OCI-LY7 (cell line): Measurements from ENCODE around the gene NOL4L. TPM values are rescaled to one million over a fixed set of nuclear protein-coding genes. Genes with fewer than 3 reads are reported as not detected.

ENCODE experiments used
- BruUV-seq: library from RNA; stranded (reverse); fragments of 400-500 nt; replicated peaks from 2 replicates; lab custom pipeline; 2021; lab: Mats Ljungman, UMichigan
- CTCF ChIA-PET: fragments of 300-600 bp; sonication (Branson Sonifier 250); formaldehyde crosslinking; loops from one replicate; lab custom pipeline; 2022; ENCODE audit warnings: antibody characterized with exemption; ENCODE audit not compliant: unreplicated experiment; lab: Charles Lee
- POLR2A ChIA-PET: fragments of 300-600 bp; sonication (Branson Sonifier 250); formaldehyde crosslinking; loops from one replicate; lab custom pipeline; 2022; ENCODE audit warnings: antibody characterized with exemption; lab: Charles Lee
- DNase-seq: peaks from one replicate; pipeline ENCODE4 v3.0.0-alpha.2; 2015; ENCODE audit warnings: low spot score
- H2AFZ ChIP-seq: fragments of 200-600 bp; sonication (generic), shearing (Covaris generic); 2 replicates; pipeline ENCODE4 v1.6.1; 2014; ENCODE audit warnings: mild to moderate bottlenecking, antibody characterized with exemption, low read length, moderate library complexity
- H3K27ac ChIP-seq: fragments of 200-600 bp; sonication (generic); 2 replicates; pipeline ENCODE4 v1.5.1; 2014; ENCODE audit warnings: mixed run types, low read depth, mild to moderate bottlenecking, moderate library complexity, low read length, inconsistent platforms; ENCODE audit not compliant: poor library complexity, severe bottlenecking
- H3K36me3 ChIP-seq: fragments of 200-600 bp; sonication (generic); 2 replicates; pipeline ENCODE4 v1.6.1; 2014; ENCODE audit warnings: mild to moderate bottlenecking, antibody characterized with exemption, low read length, moderate library complexity, mixed read lengths; ENCODE audit not compliant: insufficient read depth
- H3K4me1 ChIP-seq: fragments of 200-600 bp; sonication (generic); 2 replicates; pipeline ENCODE4 v1.5.1; 2014; ENCODE audit warnings: mild to moderate bottlenecking, low read length; ENCODE audit not compliant: insufficient read depth, poor library complexity, severe bottlenecking
- H3K4me2 ChIP-seq: fragments of 200-600 bp; sonication (generic); 2 replicates; pipeline ENCODE4 v1.6.1; 2014; ENCODE audit warnings: mild to moderate bottlenecking, low read length
- H3K4me3 ChIP-seq: fragments of 200-600 bp; sonication (generic); 2 replicates; pipeline ENCODE4 v1.5.1; 2014; ENCODE audit warnings: mild to moderate bottlenecking, low read depth, low read length; ENCODE audit not compliant: poor library complexity, severe bottlenecking
- H3K79me2 ChIP-seq: fragments of 200-600 bp; sonication (generic); 2 replicates; pipeline ENCODE4 v1.6.1; 2016; ENCODE audit warnings: low read depth, mild to moderate bottlenecking, low read length, moderate library complexity, mixed read lengths; ENCODE audit not compliant: insufficient read depth
- H3K9me2 ChIP-seq: fragments of 200-600 bp; sonication (generic); 2 replicates; pipeline ENCODE4 v1.6.1; 2016; ENCODE audit warnings: mild to moderate bottlenecking, low read length, mixed read lengths; ENCODE audit not compliant: insufficient read depth
- H3K9me3 ChIP-seq: fragments of 200-600 bp; sonication (generic); 2 replicates; pipeline ENCODE4 v1.6.1; 2014; ENCODE audit warnings: mild to moderate bottlenecking, mixed run types, low read length, mixed read lengths
- H4K20me1 ChIP-seq: fragments of 200-600 bp; sonication (generic); 2 replicates; pipeline ENCODE4 v1.6.1; 2014; ENCODE audit warnings: mild to moderate bottlenecking, antibody characterized with exemption, low read length, moderate library complexity, mixed read lengths; ENCODE audit not compliant: insufficient read depth
- EZH2phosphoT487 ChIP-seq: fragments of 200-600 bp; sonication (generic); IDR thresholded peaks from 2 replicates; pipeline ENCODE4 v1.6.1; 2018; ENCODE audit warnings: low read depth, borderline replicate concordance, mild to moderate bottlenecking, mixed run types, antibody characterized with exemption, low read length, moderate library complexity, mixed read lengths
- intact Hi-C: fragments of 100-400 bp; cut with micrococcal nuclease; formaldehyde crosslinking; loops from one replicate; pipeline ENCODE4 v1.10.0; 2022; ENCODE audit not compliant: unreplicated experiment
- total RNA-seq, 2 experiments: library from RNA; depleted of rRNA in 1 of 2; stranded (reverse); fragments of >200 nt in 1 of 2; shearing (Covaris generic) in 1 of 2; gene quantifications; 2 replicates each; pipeline ENCODE4 v1.2.3, GENCODE V29; 2014 to 2022
- TF ChIP-seq, protein P1 (sequence below): fragments of 200-600 bp; sonication (generic); conservative IDR thresholded peaks from 2 replicates; pipeline ENCODE4 v1.5.1; 2014; ENCODE audit warnings: mild to moderate bottlenecking, antibody characterized with exemption, low read length, moderate library complexity, mixed read lengths

NOL4L gene
- total RNA-seq, 2 experiments from 2014 or later = 3.9 to 4.2 TPM

DNA sequence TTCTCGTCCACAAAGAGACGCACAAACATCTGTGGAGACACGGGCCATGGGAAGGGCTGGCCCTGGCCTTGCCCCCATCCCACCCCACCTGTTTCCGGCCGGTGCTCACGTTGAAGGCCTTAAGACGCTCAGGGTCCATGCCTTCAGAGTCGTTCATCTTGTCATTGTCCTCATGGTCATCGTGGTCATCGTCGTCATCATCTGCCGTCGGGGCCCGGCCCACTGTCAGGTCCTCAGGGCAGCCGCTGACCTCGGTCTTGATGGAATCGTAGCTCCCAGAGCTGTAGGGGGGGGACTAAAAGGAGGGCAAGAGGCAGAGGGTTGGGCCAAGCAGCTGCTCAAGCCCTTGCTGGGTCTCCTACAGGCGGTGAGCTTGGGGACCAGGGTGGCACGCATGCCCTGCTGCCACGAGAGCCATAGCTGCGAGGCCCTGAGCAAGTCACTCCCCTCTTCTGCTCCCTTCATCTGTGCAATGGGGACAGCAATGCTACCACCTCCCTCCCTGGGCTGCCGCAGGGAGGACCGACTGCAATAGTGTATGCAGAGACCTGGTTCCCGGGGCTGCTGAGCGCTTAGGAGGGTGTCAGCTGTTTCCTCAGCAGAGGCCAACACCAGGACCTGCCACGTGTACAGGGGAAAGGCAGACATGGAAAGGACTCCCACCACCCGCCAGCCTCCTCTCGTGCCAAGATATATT, 131.5 kb downstream of the NOL4L start:
- ChIA-PET CTCF (no interaction called here), POLR2A (interaction anchor here (0.6 kb wide), 1 partner anchor 43 kb away, joined by 8 read pairs; no protein-coding TSS in a partner anchor)
- Histone ChIP-seq H3K4me3 (no peak overlapping the region), H3K27ac (no peak overlapping the region), H4K20me1 (no peaks in the 10 kb centered on the region), H3K9me3 (no peaks in the 10 kb centered on the region), H3K36me3 (no peaks in the 10 kb centered on the region), H3K4me1 (peaks cover 8% of the 10 kb centered on the region), H3K4me2 (no peak overlapping the region), H3K79me2 (no peaks in the 10 kb centered on the region), H2AFZ (no peak overlapping the region), H3K9me2 (no peaks in the 10 kb centered on the region)
- DNase-seq = no peak
- TF ChIP-seq, protein P1, sequence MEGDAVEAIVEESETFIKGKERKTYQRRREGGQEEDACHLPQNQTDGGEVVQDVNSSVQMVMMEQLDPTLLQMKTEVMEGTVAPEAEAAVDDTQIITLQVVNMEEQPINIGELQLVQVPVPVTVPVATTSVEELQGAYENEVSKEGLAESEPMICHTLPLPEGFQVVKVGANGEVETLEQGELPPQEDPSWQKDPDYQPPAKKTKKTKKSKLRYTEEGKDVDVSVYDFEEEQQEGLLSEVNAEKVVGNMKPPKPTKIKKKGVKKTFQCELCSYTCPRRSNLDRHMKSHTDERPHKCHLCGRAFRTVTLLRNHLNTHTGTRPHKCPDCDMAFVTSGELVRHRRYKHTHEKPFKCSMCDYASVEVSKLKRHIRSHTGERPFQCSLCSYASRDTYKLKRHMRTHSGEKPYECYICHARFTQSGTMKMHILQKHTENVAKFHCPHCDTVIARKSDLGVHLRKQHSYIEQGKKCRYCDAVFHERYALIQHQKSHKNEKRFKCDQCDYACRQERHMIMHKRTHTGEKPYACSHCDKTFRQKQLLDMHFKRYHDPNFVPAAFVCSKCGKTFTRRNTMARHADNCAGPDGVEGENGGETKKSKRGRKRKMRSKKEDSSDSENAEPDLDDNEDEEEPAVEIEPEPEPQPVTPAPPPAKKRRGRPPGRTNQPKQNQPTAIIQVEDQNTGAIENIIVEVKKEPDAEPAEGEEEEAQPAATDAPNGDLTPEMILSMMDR = no peak
- no peak for TF ChIP-seq EZH2phosphoT487
- intact Hi-C loops = loop anchor here (10.0 kb wide), 1 partner anchor 629 kb away; no protein-coding TSS in a partner anchor
- BruUV-seq = no TSS peak

DNA sequence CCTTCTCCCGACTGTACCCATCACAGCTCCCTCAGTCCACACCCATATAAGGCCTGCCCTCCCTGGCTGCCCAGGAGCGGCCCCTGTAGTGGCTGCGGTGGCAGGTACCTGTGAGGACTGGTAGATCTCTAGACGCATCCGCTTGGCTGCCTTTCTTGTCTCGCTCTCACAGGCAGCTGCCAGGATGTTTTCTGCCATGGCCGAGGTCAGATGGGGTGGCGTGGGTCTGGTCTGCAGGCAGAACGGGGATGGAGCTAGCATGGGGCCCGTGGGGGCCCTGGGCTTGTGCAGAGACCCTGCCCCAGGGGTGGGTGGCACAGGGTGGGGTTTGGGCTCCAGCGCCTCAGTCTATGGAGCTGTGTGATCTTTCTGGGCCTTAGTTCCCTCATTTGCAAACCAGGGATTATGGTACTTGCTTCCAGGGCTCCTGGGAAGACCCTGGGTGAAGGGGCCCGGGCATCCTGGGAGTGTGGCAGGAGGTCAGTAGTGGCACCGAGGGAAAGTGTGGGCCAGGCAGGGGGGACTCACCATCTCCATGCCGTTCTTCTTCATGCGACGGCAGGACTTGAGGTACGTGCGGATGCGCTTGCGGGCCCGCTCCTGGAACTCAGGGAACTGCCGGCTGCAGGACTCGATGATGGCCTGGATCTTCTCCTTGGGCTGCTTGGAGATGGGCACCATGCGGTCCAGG, 132.2 kb downstream of the NOL4L start:
- Histone ChIP-seq H4K20me1 (no peaks in the 10 kb centered on the region), H3K36me3 (no peaks in the 10 kb centered on the region), H3K9me3 (no peaks in the 10 kb centered on the region), H3K9me2 (no peaks in the 10 kb centered on the region), H3K4me3 (no peak overlapping the region), H3K4me2 (no peak overlapping the region), H2AFZ (no peak overlapping the region), H3K79me2 (no peaks in the 10 kb centered on the region), H3K4me1 (peaks cover 8% of the 10 kb centered on the region), H3K27ac (no peak overlapping the region)
- no peak for DNase-seq
- intact Hi-C loops = loop anchor here (10.0 kb wide), 1 partner anchor 628 kb away; no protein-coding TSS in a partner anchor
- ChIA-PET CTCF (no interaction called here), POLR2A (no interaction called here)
- TF ChIP-seq EZH2phosphoT487 = no peak
- TF ChIP-seq, protein P1 = no peak
- no TSS peak for BruUV-seq
